Psoas muscle (tissue), 8 donors: ENCODE data around the gene FILIP1. TPM values are rescaled to one million over a fixed set of nuclear protein-coding genes. Genes with fewer than 3 reads are reported as not detected.

Source experiments
- ATAC-seq, 4 donors: fragments of 200-7000 bp; cut with Tn5 transposase; one replicate each; pipeline ENCODE4 v1.9.1; 2020; ENCODE audit warnings: moderate library complexity in 3 of 4, mild to moderate bottlenecking in 2 of 4
- DNase-seq, 2 donors: peaks; one replicate each; pipeline ENCODE4 v3.0.0-alpha.2; 2020
- H3K27ac ChIP-seq: fragments of 200-600 bp; one replicate; pipeline ENCODE4 v1.8.0; 2022
- H3K27me3 ChIP-seq, 3 donors: fragments of 200-600 bp in 1 of 3; one replicate each; pipeline versions ENCODE4 v1.6.1 to v1.8.0; 2013 to 2022; ENCODE audit warnings: low read length in 2 of 3, mild to moderate bottlenecking in 2 of 3, moderate library complexity in 1 of 3; ENCODE audit not compliant: insufficient read depth in 3 of 3
- H3K36me3 ChIP-seq, 2 donors: fragments of 200-600 bp in 1 of 2; one replicate each; pipeline versions ENCODE4 v1.6.1 to v1.8.0; 2013 to 2022; ENCODE audit warnings: low read depth in 1 of 2, mild to moderate bottlenecking in 1 of 2, moderate library complexity in 1 of 2; ENCODE audit not compliant: insufficient read depth in 1 of 2
- H3K4me1 ChIP-seq: fragments of 200-600 bp; one replicate; pipeline ENCODE4 v1.8.0; 2022
- H3K4me3 ChIP-seq: fragments of 200-600 bp; one replicate; pipeline ENCODE4 v1.8.0; 2022; ENCODE audit warnings: mild to moderate bottlenecking
- H3K9me3 ChIP-seq: fragments of 200-600 bp; one replicate; pipeline ENCODE4 v1.8.0; 2022
- WGBS, 3 donors: extraction: QIAGEN DNeasy Blood & Tissue Kit; methylation state at CpG; one replicate each; pipeline versions ENCODE4 v1.1.6 to v1.1.7; 2013; 5-methylcytosine and 5-hydroxymethylcytosine counted together
- intact Hi-C, 2 donors: fragments of 100-400 bp; cut with DNase I; formaldehyde crosslinking; loops; one replicate each; pipeline versions ENCODE4 v1.11.0 to v1.14.2; 2022
- polyA plus RNA-seq, 3 donors: library from polyadenylated mRNA; stranded (reverse); fragments of 200-250 nt; gene quantifications; one replicate each; pipeline ENCODE4 v1.2.3, GENCODE V29; 2013
- total RNA-seq, 4 donors: library from RNA; stranded (reverse); fragmentation: NEBNext Ultra II Directional in 2 of 4; extraction: Animal tissue kit (Norgen Biotek cat#: 25700) in 2 of 4; gene quantifications; one replicate each; pipeline versions ENCODE4 v1.2.1 to v1.2.4, GENCODE V29; 2021 to 2023
- TF ChIP-seq, protein P1 (sequence below): fragments of 200-600 bp; IDR thresholded peaks from one replicate; pipeline ENCODE4 v1.8.0; 2022; ENCODE audit warnings: antibody characterized with exemption
- donor health status: healthy with polysubstance abuse.
- donor health status: DM: no; HTN: no; CAD: no; lungs with moderate emphysema.
- donor health status: Bipolar disorder and iron deficiency.
- donor health status: healthy.
- donor health status: DM: yes; HTN: yes; CAD: no.
- donor health status: DM: no; HTN: no; CAD: no.
- donor health status: DM: no; HTN: no; CAD: no.
- donor health status: DM: yes; HTN: yes; CAD: no.

FILIP1 gene
- total and polyA plus RNA-seq, 7 donors: 2.8 to 129 (median 71.5) TPM

DNA sequence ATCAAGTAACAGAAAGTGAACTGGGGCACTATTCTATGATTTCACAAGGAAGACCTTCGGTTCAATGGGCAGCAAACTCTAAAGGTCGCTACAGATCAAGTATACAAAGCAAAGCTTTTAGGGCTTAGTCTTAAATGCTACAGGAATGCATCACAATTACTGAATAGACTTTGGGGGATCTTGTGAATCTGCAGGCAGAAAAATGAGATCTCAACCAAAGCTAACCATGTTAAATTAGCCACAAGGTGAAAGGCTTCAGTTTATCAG is 111.0 kb downstream of the FILIP1 start:
- Histone ChIP-seq H3K4me1 (peaks cover 47% of the 10 kb centered on the region), H3K27ac (peak overlapping the region; percentile 44), H3K36me3 (no peaks in the 10 kb centered on the region), H3K4me3 (no peak overlapping the region), H3K9me3 (no peaks in the 10 kb centered on the region), H3K27me3 (no peaks in the 10 kb centered on the region)
- WGBS, 3 donors: 15 to 25% (median 17%) methylated on average over 2 of the region's 2 CpGs
- DNase-seq: no peak
- peak in 1 of 4 donors; percentile 35 for ATAC-seq
- intact Hi-C loops: no loop called here
- TF ChIP-seq, protein P1, sequence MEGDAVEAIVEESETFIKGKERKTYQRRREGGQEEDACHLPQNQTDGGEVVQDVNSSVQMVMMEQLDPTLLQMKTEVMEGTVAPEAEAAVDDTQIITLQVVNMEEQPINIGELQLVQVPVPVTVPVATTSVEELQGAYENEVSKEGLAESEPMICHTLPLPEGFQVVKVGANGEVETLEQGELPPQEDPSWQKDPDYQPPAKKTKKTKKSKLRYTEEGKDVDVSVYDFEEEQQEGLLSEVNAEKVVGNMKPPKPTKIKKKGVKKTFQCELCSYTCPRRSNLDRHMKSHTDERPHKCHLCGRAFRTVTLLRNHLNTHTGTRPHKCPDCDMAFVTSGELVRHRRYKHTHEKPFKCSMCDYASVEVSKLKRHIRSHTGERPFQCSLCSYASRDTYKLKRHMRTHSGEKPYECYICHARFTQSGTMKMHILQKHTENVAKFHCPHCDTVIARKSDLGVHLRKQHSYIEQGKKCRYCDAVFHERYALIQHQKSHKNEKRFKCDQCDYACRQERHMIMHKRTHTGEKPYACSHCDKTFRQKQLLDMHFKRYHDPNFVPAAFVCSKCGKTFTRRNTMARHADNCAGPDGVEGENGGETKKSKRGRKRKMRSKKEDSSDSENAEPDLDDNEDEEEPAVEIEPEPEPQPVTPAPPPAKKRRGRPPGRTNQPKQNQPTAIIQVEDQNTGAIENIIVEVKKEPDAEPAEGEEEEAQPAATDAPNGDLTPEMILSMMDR: no peak

DNA sequence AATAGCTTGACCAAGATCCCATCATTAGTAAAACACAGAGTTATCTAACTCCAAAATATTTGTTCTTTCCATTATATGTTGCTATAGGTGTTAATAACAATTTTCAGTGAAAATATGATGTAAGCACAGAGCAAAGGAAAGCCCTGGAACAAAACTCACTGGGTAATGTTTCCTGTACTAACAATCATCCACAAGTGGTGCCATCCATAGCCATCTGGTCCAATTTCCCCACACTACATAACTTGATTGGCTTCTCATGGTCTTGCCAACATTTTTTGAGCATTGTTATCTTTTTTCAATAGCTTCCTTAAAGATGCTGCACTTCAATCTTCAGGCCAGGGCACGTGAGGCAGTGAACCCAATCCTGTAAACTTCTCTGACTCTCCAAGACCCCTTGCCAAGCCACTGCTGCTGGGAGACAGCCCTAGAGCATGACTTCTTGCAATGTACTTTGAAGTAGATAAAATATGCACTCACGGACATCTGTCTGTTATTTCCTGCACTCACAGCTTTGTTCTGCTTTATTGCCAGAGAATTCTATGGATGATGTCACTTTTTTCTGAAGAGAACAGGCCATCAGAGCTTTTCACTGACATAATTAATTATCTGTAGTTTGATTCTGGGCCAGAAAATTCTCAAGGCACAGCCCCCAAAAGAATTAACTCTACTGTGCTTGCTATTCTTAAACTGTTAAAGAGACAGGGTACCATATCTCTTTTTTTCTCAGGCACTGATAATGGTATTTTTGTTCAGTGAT is 111.5 kb downstream of the FILIP1 start:
- Histone ChIP-seq H3K9me3 (no peaks in the 10 kb centered on the region), H3K27me3 (no peaks in the 10 kb centered on the region), H3K4me3 (no peak overlapping the region), H3K27ac (peak overlapping the region; percentile 44), H3K36me3 (no peaks in the 10 kb centered on the region), H3K4me1 (peaks cover 50% of the 10 kb centered on the region)
- no peak for DNase-seq
- intact Hi-C loops: no loop called here
- TF ChIP-seq, protein P1: no peak
- peak in 1 of 4 donors; percentile 43 for ATAC-seq
- WGBS, 3 donors: 2 to 16% (median 4%) methylated on average over 2 of the region's 2 CpGs

DNA sequence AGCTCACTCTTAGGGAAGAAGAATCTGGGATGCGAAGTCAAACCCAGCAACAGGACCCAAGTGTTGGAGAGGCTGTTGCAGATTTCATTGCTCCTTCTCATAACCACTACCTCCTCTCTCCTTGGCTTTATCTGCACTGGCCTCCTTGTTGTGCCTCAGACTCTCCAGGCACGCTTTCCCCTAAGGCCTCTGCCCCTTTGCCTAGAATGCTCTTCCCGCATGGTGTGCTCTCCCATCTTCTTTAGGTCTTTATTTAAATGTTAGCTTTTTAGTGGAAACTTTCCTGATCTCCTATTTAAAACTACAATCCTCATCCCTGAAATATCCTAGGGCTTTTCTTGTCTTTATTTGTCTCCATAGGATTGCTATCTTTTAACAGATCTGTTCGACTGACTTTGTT is 114.1 kb downstream of the FILIP1 start:
- no peak for DNase-seq
- H3K4me1 ChIP-seq: peaks cover 52% of the 10 kb centered on the region
- no peak overlapping the region for H3K4me3 ChIP-seq
- TF ChIP-seq, protein P1: no peak
- WGBS, 3 donors: 93 to 99% (median 95%) methylated on average over 4 of the region's 4 CpGs
- peaks cover 0 to 2% of the 10 kb centered on the region in 2 donors for H3K36me3 ChIP-seq
- intact Hi-C loops: loop anchor here in 1 of 2 donors (5.0 to 10.0 kb wide), 2 partner anchors 113 to 225 kb away; partner anchors contain the start of genes FILIP1 and SENP6
- H3K9me3 ChIP-seq: no peaks in the 10 kb centered on the region
- no peaks in the 10 kb centered on the region for H3K27me3 ChIP-seq
- H3K27ac ChIP-seq: no peak overlapping the region
- no peak for ATAC-seq

DNA sequence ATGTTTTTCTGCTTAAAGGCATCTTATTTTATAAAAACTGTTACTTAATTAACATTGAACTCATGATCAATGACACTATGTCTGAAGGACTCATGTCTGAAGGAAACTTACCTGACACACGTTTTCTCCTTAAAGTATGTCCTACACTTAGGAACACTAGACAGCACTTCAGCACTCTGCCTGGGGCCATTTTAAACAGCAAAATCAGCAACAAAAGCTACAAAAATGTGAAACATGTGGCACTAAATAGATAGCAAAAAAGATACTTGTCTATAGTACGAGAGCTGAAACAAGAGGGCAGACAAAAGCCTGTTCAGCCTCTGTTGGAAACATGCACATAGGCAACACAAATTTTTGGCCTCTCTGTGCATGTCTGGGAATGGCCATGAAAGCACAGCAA is 115.5 kb downstream of the FILIP1 start:
- no peak overlapping the region for H3K4me3 ChIP-seq
- H3K36me3 ChIP-seq: peaks cover 0 to 2% of the 10 kb centered on the region in 2 donors
- no peak for ATAC-seq
- TF ChIP-seq, protein P1: no peak
- intact Hi-C loops: loop anchor here in 1 of 2 donors (5.0 to 10.0 kb wide), 2 partner anchors 114 to 227 kb away; partner anchors contain the start of genes FILIP1 and SENP6
- H3K9me3 ChIP-seq: no peaks in the 10 kb centered on the region
- peaks cover 37% of the 10 kb centered on the region for H3K4me1 ChIP-seq
- H3K27me3 ChIP-seq: no peaks in the 10 kb centered on the region
- no peak for DNase-seq
- WGBS, 3 donors: 44 to 66% (median 48%) methylated on average over 2 of the region's 2 CpGs
- no peak overlapping the region for H3K27ac ChIP-seq
